GM12892 (cell line): ENCODE data around the gene EIF2AK2.
A peak's percentile ranks its signal among the peaks of the same experiment; 100 is the strongest.

ENCODE experiments used
- DNase-seq: peaks from one replicate; pipeline ENCODE4 v3.0.0; 2011; ENCODE audit not compliant: insufficient read length
- FAIRE-seq: peaks from 2 replicates; lab custom pipeline; 2011; peaks lifted over from hg19 to GRCh38; lab: Jason Lieb, UNC
- POLR2A ChIP-seq: IDR thresholded peaks from 2 replicates; pipeline ENCODE4 v1.6.1; 2011; ENCODE audit warnings: low read depth, low read length, control low read depth
- POLR2AphosphoS5 ChIP-seq: IDR thresholded peaks from 2 replicates; pipeline ENCODE4 v1.6.1; 2011; ENCODE audit warnings: low read depth, low read length, control low read depth
- TAF1 ChIP-seq: IDR thresholded peaks from 2 replicates; pipeline ENCODE4 v1.6.1; 2011; ENCODE audit warnings: low read depth, mild to moderate bottlenecking, control low read depth, low read length, borderline replicate concordance

EIF2AK2 gene

GRCh38 chr2:37111958-37112357 lies 44.8 kb downstream of the EIF2AK2 start:
- FAIRE-seq, result no peak
- no peak for DNase-seq
- TF ChIP-seq POLR2AphosphoS5 (no peak), POLR2A (no peak), TAF1 (no peak)

GRCh38 chr2:37110306-37111212 lies 46.2 kb downstream of the EIF2AK2 start:
- no peak for TF ChIP-seq POLR2AphosphoS5
- no peak for TF ChIP-seq TAF1
- no peak for TF ChIP-seq POLR2A
- DNase-seq (no peak), FAIRE-seq (peak; percentile 36)

- FAIRE-seq, result no peak
Observed at GRCh38 chr2:37109523-37109922, 47.3 kb downstream of the EIF2AK2 start.

GRCh38 chr2:37105150-37105549 lies 51.6 kb downstream of the EIF2AK2 start:
- DNase-seq (no peak), FAIRE-seq (no peak)
- TF ChIP-seq POLR2AphosphoS5 (no peak), TAF1 (no peak), POLR2A (no peak)

More at GRCh38 chr2:37109523-37109922, 47.3 kb downstream of the EIF2AK2 start:
- TF ChIP-seq TAF1, result no peak
- no peak for TF ChIP-seq POLR2AphosphoS5
- TF ChIP-seq POLR2A, result no peak
- no peak for DNase-seq

GRCh38 chr2:37104178-37104577 lies 52.6 kb downstream of the EIF2AK2 start:
- FAIRE-seq, result no peak
- TF ChIP-seq POLR2AphosphoS5 (no peak), TAF1 (no peak), POLR2A (no peak)
- DNase-seq, result no peak

GRCh38 chr2:37102588-37102987 lies 54.2 kb downstream of the EIF2AK2 start:
- DNase-seq (no peak), FAIRE-seq (no peak)
- TF ChIP-seq POLR2AphosphoS5 (no peak), TAF1 (no peak), POLR2A (no peak)

GRCh38 chr2:37100054-37100453 lies 56.7 kb downstream of the EIF2AK2 start:
- no peak for TF ChIP-seq TAF1
- TF ChIP-seq POLR2A, result no peak
- no peak for TF ChIP-seq POLR2AphosphoS5
- DNase-seq (no peak), FAIRE-seq (no peak)

GRCh38 chr2:37098416-37099118 lies 58.2 kb downstream of the EIF2AK2 start:
- TF ChIP-seq POLR2A (no peak), TAF1 (no peak), POLR2AphosphoS5 (no peak)
- FAIRE-seq (no peak), DNase-seq (no peak)

GRCh38 chr2:37096568-37096967 lies 60.2 kb downstream of the EIF2AK2 start:
- DNase-seq (no peak), FAIRE-seq (no peak)
- TF ChIP-seq POLR2A (no peak), TAF1 (no peak), POLR2AphosphoS5 (no peak)

GRCh38 chr2:37091873-37092272 lies 64.9 kb downstream of the EIF2AK2 start:
- TF ChIP-seq POLR2A, result no peak
- no peak for TF ChIP-seq POLR2AphosphoS5
- no peak for TF ChIP-seq TAF1
- peak; percentile 78 for FAIRE-seq

GRCh38 chr2:37090019-37090477 lies 66.7 kb downstream of the EIF2AK2 start:
- peak; percentile 24 for DNase-seq
- no peak for TF ChIP-seq TAF1
- peak; percentile 72 for TF ChIP-seq POLR2AphosphoS5
- TF ChIP-seq POLR2A, result peak; percentile 70
- peak; percentile 91 for FAIRE-seq

More at GRCh38 chr2:37091873-37092272, 64.9 kb downstream of the EIF2AK2 start:
- no peak for DNase-seq

- TF ChIP-seq POLR2AphosphoS5, result no peak
- TF ChIP-seq TAF1, result no peak
- no peak for TF ChIP-seq POLR2A
- DNase-seq (no peak), FAIRE-seq (no peak)
Observed at GRCh38 chr2:37085731-37086147, 71.0 kb downstream of the EIF2AK2 start.
